ENCODE measurements around the gene SLC6A3. TPM values are rescaled to one million over a fixed set of nuclear protein-coding genes. Genes with fewer than 3 reads are reported as not detected.

Gene SLC6A3
- total RNA-seq, 1 experiment from 2014 or later, result 0.05 TPM

- Histone ChIP-seq H3K36me3 (ENCODE audit: control insufficient read depth, insufficient read depth, low read length) (no peaks in the 10 kb centered on the region), H3K4me3 (ENCODE audit: low read depth in 2 of 2, low read length in 2 of 2) (no peak overlapping the region), H3K9me3 (ENCODE audit: control insufficient read depth, insufficient read depth, low read depth, low read length) (no peaks in the 10 kb centered on the region), H3K4me1 (ENCODE audit: control insufficient read depth, insufficient read depth, low read length) (no peaks in the 10 kb centered on the region), H3K27ac (ENCODE audit: low read length) (no peak overlapping the region), H3K27me3 (ENCODE audit: control insufficient read depth, insufficient read depth, low read length) (no peaks in the 10 kb centered on the region)
- TF ChIP-seq POLR2AphosphoS5 (IDR thresholded peaks at IDR 0.05; ENCODE audit: low read depth, low read length) (no peak), REST (IDR thresholded peaks at IDR 0.05; ENCODE audit: insufficient read depth in 1 of 2, low read depth in 2 of 2, low read length in 1 of 2) (no peak), SIN3A (IDR thresholded peaks at IDR 0.05; ENCODE audit: borderline replicate concordance, insufficient read depth, low read depth, low read length) (no peak)
- no peak for ATAC-seq
- DNase-seq (ENCODE audit: low read depth, low spot score), result no peak
- in situ Hi-C loops (cut with HindIII; ENCODE audit: low pct_unique_long_range_greater_than_20kb, low sequenced_read_pairs), result no loop called here
- CTCF ChIA-PET, result interaction anchor here (1.0 kb wide), 1 partner anchor 103 kb away, joined by 3 read pairs; no protein-coding TSS in a partner anchor
- no TSS peak for BruUV-seq (replicated peaks)
- intact Hi-C loops (cut with micrococcal nuclease; ENCODE audit: unreplicated experiment), result no loop called here
- POLR2A ChIA-PET, result interaction anchor here (0.6 kb wide), 1 partner anchor 86 kb away, joined by 3 read pairs; no protein-coding TSS in a partner anchor
These were observed 37.8 kb upstream of the SLC6A3 start for GRCh38 chr5:1483064-1483463.

GRCh38 chr5:1481959-1482331, 36.7 kb upstream of the SLC6A3 start:
- DNase-seq (ENCODE audit: low read depth, low spot score), result no peak
- no peaks in the 10 kb centered on the region for H3K4me1 ChIP-seq (ENCODE audit: control insufficient read depth, insufficient read depth, low read length)
- ChIA-PET CTCF (no interaction called here), POLR2A (no interaction called here)
- TF ChIP-seq TCF7L2 (IDR thresholded peaks at IDR 0.05; ENCODE audit: low read depth, low read length) (no peak), SIN3A (IDR thresholded peaks at IDR 0.05; ENCODE audit: borderline replicate concordance, insufficient read depth, low read depth, low read length) (no peak), REST (IDR thresholded peaks at IDR 0.05; ENCODE audit: insufficient read depth in 1 of 2, low read depth in 2 of 2, low read length in 1 of 2) (no peak), POLR2AphosphoS5 (IDR thresholded peaks at IDR 0.05; ENCODE audit: low read depth, low read length) (no peak), CTCF (IDR thresholded peaks at IDR 0.05) (no peak)
- in situ Hi-C loops (cut with HindIII; ENCODE audit: low pct_unique_long_range_greater_than_20kb, low sequenced_read_pairs) (no loop called here), intact Hi-C loops (cut with micrococcal nuclease; ENCODE audit: unreplicated experiment) (no loop called here)
- no peak for ATAC-seq
- H3K4me3 ChIP-seq (ENCODE audit: low read depth in 2 of 2, low read length in 2 of 2), result no peak overlapping the region
- H3K9me3 ChIP-seq (ENCODE audit: control insufficient read depth, insufficient read depth, low read depth, low read length), result no peaks in the 10 kb centered on the region
- no peaks in the 10 kb centered on the region for H3K36me3 ChIP-seq (ENCODE audit: control insufficient read depth, insufficient read depth, low read length)
- BruUV-seq (replicated peaks), result no TSS peak
- no peaks in the 10 kb centered on the region for H3K27me3 ChIP-seq (ENCODE audit: control insufficient read depth, insufficient read depth, low read length)
- no peak overlapping the region for H3K27ac ChIP-seq (ENCODE audit: low read length)

All from Panc1 (cell line).